ENCODE results near the gene CDC42EP5.

CDC42EP5 gene

GRCh38 chr19:54461613-54462012 is 11.5 kb downstream of the CDC42EP5 start:
- DNase-seq = no peak

GRCh38 chr19:54461210-54461609 is 11.9 kb downstream of the CDC42EP5 start:
- no peak for DNase-seq

DNA sequence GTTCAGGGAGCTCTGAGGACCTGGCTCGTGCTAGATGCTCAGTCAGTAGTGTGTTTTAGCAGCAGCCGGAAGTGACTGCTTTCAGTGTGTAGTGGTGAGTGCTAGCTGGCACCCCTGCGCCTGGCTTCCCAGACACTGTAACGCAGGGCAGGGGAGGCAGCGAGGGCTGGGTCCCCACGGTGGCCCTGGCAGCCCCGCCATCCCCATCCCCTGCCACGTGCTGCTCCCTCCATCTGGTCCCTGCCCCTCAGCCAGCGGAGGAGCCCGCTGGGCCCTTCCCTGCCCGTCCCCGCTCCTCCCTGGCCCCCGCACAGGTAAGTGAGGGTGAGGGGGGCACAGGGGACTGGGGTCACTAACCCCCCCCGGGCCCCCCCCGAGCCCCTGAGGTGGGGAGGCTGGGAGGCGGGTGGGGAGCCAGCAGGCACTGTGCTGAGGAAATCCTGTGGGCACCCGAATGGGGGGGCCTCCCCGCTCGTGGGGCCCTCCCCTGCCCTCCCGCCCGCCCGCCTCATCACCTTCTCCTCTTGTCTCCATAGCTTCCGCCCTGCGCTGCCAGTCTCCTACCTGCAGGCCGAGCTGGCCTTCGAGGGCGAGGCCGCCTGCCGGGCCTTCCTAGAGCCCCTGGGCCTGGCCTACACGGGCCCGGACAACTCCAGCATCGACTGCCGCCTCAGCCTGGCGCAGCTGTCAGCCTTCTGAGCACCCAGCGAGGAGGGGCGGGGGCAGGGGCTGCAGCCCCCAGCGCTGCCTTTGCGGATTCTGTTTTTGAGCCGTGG is 12.7 kb downstream of the CDC42EP5 start:
- no peak for DNase-seq

- no peak for DNase-seq
These were observed 13.5 kb downstream of the CDC42EP5 start for GRCh38 chr19:54459282-54460229.

- DNase-seq = no peak
These were observed 14.3 kb downstream of the CDC42EP5 start for GRCh38 chr19:54458648-54459281.

DNA sequence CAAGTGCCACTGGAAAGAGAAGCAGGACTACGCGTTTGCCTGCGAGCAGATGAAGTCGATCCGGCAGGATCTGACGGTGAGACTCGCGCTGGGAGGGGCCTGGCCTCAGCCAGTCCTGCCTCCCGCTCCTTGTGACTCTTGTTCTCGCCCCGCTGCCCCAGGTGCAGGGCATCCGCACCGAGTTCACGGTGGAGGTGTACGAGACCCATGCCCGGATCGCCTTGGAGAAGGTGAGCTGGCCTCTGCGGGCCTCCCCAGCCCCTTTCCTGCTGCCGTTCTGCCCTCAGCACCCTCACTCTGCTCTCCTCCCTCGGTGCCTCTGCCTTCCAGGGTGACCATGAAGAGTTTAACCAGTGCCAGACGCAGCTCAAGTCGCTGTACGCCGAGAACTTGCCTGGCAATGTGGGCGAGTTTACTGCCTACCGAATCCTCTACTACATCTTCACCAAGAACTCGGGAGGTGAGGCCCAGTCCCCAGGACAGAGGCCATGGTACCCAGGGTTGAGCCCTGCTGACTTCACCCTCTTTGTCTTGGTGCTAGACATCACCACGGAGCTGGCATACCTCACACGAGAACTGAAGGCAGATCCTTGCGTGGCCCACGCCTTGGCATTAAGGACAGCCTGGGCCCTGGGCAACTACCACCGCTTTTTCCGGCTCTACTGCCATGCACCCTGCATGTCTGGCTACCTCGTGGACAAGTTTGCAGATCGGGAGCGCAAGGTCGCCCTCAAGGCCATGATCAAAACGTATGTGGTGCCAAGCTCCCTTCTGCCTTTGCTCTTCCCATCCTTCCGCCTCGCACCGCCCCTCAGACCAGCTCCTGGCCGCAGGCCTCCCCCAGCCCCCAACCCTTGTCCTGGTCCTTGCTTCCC is 15.1 kb downstream of the CDC42EP5 start:
- DNase-seq = no peak

GRCh38 chr19:54456423-54457373 is 16.4 kb downstream of the CDC42EP5 start:
- DNase-seq = no peak

- DNase-seq = no peak
These were observed 17.2 kb downstream of the CDC42EP5 start for GRCh38 chr19:54455786-54456422.

- no peak for DNase-seq
These were observed 18.1 kb downstream of the CDC42EP5 start for GRCh38 chr19:54454781-54455675.

- no peak for DNase-seq
These were observed 18.9 kb downstream of the CDC42EP5 start for GRCh38 chr19:54453921-54454780.

DNA sequence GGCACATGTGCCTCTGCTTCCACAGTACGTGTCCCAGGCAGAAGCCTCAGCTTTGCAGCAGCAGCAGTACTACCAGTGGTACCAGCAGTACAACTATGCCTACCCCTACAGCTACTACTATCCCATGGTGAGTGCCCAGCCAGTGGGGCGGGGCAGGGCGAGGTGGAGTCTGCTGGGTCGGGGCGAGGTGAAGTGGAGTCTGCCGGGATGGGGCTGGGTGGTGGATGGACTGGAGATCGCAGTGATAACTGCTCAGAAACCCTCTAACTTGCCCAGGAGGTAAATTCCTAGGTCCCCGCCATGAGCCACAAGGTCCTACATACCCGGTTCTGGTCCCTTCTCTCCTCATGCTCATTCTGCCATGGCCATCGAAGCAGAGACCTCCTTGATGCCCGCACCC is 20.5 kb downstream of the CDC42EP5 start:
- DNase-seq = no peak

GRCh38 chr19:54451997-54452396 is 21.1 kb downstream of the CDC42EP5 start:
- no peak for DNase-seq

DNA sequence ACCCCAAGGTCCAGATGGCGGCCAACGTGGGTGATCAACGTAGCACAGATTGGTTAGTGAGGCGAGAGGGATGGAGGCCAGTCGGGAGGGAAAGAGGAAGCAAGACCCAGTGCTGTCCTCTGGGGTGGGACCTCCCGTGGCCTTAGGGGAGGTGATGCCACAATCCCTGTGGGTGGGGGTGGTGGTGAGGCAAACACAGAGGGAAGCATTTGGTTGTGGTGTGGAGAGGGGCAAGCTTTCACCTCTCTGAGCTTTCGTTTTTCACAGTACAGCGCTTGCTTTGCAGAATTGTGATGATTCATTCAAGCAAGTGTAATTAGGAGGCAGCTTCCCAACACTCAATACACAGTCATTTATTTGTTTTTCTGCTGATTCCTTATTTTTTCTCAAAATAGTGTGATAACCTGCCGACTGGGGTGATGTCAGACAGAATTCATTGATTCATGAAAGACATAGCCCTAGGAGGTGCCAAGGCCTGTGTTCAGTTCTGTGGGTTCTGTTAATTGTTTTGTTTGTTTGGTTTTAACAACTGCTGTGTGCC is 21.7 kb downstream of the CDC42EP5 start:
- no peak for DNase-seq

- no peak for DNase-seq
These were observed 23.4 kb downstream of the CDC42EP5 start for GRCh38 chr19:54449701-54450069.

- peak; percentile 79 for DNase-seq
These were observed 24.1 kb downstream of the CDC42EP5 start, which contains the start of gene LENG8 for GRCh38 chr19:54448774-54449700. Gene LENG8, plus strand, starts transcription at chr19:54449199. Its CDS starts 2,146 bp downstream, at chr19:54451345.

- DNase-seq = no peak
These were observed 24.9 kb downstream of the CDC42EP5 start for GRCh38 chr19:54448040-54448773.
